Panc1 (cell line): ENCODE results near the gene RPP25. TPM values are rescaled to one million over a fixed set of nuclear protein-coding genes. Genes with fewer than 3 reads are reported as not detected.

Experiments
- ATAC-seq: fragments of 200-7000 bp; cut with Tn5 transposase; 2 replicates; pipeline ENCODE4 v1.9.1; 2020; ENCODE audit warnings: mild to moderate bottlenecking, moderate library complexity
- BruUV-seq: library from RNA; stranded (reverse); fragments of 400-500 nt; replicated peaks from 2 replicates; lab custom pipeline; 2021; lab: Mats Ljungman, UMichigan
- CTCF ChIA-PET: fragments of 300-600 bp; sonication (Branson Sonifier 250); formaldehyde crosslinking; loops from one replicate; lab custom pipeline; 2022; ENCODE audit warnings: antibody characterized with exemption; lab: Charles Lee
- POLR2A ChIA-PET: fragments of 300-600 bp; sonication (Branson Sonifier 250); formaldehyde crosslinking; loops from one replicate; lab custom pipeline; 2022; ENCODE audit warnings: antibody characterized with exemption; lab: Charles Lee
- DNase-seq: peaks from one replicate; pipeline ENCODE4 v3.0.0-alpha.2; 2010; ENCODE audit warnings: low read depth, low spot score
- H3K27ac ChIP-seq: 2 replicates; pipeline ENCODE4 v1.5.1; 2011; ENCODE audit warnings: mild to moderate bottlenecking, low read length, inconsistent platforms
- H3K27me3 ChIP-seq: fragments of 200-500 bp; sonication (Bioruptor generic); 2 replicates; pipeline ENCODE4 v1.6.0; 2014; ENCODE audit warnings: low read length, inconsistent platforms; ENCODE audit not compliant: control insufficient read depth, insufficient read depth
- H3K36me3 ChIP-seq: fragments of 200-500 bp; sonication (Bioruptor generic); 2 replicates; pipeline ENCODE4 v1.5.1; 2014; ENCODE audit warnings: inconsistent platforms, mild to moderate bottlenecking, low read length, moderate library complexity; ENCODE audit not compliant: control insufficient read depth, insufficient read depth
- H3K4me1 ChIP-seq: 2 replicates; pipeline ENCODE4 v1.5.1; 2011; ENCODE audit warnings: inconsistent platforms, mild to moderate bottlenecking, low read length, moderate library complexity; ENCODE audit not compliant: control insufficient read depth, insufficient read depth
- H3K4me3 ChIP-seq, 2 experiments: 2 replicates each; pipeline ENCODE4 v1.5.1; 2011 to 2012; ENCODE audit warnings: low read depth in 2 of 2, low read length in 2 of 2, mild to moderate bottlenecking in 2 of 2, inconsistent platforms in 1 of 2, moderate library complexity in 1 of 2
- H3K9me3 ChIP-seq: fragments of 200-500 bp; sonication (Bioruptor generic); 2 replicates; pipeline ENCODE4 v1.5.1; 2014; ENCODE audit warnings: low read depth, mild to moderate bottlenecking, inconsistent platforms, low read length, moderate library complexity; ENCODE audit not compliant: control insufficient read depth, insufficient read depth
- CTCF ChIP-seq: fragments of 450-650 bp; IDR thresholded peaks from 2 replicates; pipeline ENCODE4 v1.5.1; 2017; ENCODE audit warnings: mild to moderate bottlenecking
- POLR2AphosphoS5 ChIP-seq: IDR thresholded peaks from 2 replicates; pipeline ENCODE4 v1.6.1; 2012; ENCODE audit warnings: mild to moderate bottlenecking, low read depth, low read length, moderate library complexity
- SIN3A ChIP-seq: IDR thresholded peaks from 2 replicates; pipeline ENCODE4 v1.6.1; 2012; ENCODE audit warnings: low read depth, mild to moderate bottlenecking, low read length, moderate library complexity, borderline replicate concordance; ENCODE audit not compliant: insufficient read depth
- TCF7L2 ChIP-seq: IDR thresholded peaks from 2 replicates; pipeline ENCODE4 v1.6.1; 2011; ENCODE audit warnings: mild to moderate bottlenecking, low read depth, low read length, inconsistent platforms
- in situ Hi-C: cut with HindIII; loops from 2 replicates; pipeline ENCODE4 v1.10.0; 2016; ENCODE audit warnings: low sequenced_read_pairs, low pct_unique_long_range_greater_than_20kb
- intact Hi-C: fragments of 100-400 bp; cut with micrococcal nuclease; formaldehyde crosslinking; loops from one replicate; pipeline ENCODE4 v1.10.0; 2022; ENCODE audit not compliant: unreplicated experiment
- total RNA-seq: library from RNA; stranded (reverse); gene quantifications from one replicate; pipeline ENCODE4 v1.2.1, GENCODE V29; 2021; ENCODE audit not compliant: unreplicated experiment
- TF ChIP-seq, protein P1 (sequence below), 2 experiments: IDR thresholded peaks; 2 replicates each; pipeline ENCODE4 v1.6.1; 2011 to 2012; ENCODE audit warnings: low read depth in 2 of 2, control low read depth in 1 of 2, low read length in 1 of 2, mild to moderate bottlenecking in 1 of 2, moderate library complexity in 1 of 2; ENCODE audit not compliant: insufficient read depth in 1 of 2

RPP25 gene
- total RNA-seq, 1 experiment from 2014 or later = 40.1 TPM

GRCh38 chr15:74997141-74997540 lies 40.6 kb upstream of the RPP25 start:
- TF ChIP-seq, protein P1, sequence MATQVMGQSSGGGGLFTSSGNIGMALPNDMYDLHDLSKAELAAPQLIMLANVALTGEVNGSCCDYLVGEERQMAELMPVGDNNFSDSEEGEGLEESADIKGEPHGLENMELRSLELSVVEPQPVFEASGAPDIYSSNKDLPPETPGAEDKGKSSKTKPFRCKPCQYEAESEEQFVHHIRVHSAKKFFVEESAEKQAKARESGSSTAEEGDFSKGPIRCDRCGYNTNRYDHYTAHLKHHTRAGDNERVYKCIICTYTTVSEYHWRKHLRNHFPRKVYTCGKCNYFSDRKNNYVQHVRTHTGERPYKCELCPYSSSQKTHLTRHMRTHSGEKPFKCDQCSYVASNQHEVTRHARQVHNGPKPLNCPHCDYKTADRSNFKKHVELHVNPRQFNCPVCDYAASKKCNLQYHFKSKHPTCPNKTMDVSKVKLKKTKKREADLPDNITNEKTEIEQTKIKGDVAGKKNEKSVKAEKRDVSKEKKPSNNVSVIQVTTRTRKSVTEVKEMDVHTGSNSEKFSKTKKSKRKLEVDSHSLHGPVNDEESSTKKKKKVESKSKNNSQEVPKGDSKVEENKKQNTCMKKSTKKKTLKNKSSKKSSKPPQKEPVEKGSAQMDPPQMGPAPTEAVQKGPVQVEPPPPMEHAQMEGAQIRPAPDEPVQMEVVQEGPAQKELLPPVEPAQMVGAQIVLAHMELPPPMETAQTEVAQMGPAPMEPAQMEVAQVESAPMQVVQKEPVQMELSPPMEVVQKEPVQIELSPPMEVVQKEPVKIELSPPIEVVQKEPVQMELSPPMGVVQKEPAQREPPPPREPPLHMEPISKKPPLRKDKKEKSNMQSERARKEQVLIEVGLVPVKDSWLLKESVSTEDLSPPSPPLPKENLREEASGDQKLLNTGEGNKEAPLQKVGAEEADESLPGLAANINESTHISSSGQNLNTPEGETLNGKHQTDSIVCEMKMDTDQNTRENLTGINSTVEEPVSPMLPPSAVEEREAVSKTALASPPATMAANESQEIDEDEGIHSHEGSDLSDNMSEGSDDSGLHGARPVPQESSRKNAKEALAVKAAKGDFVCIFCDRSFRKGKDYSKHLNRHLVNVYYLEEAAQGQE (IDR thresholded peaks at IDR 0.05; ENCODE audit: insufficient read depth in 1 of 2, low read depth in 2 of 2, low read length in 1 of 2) = no peak
- TF ChIP-seq POLR2AphosphoS5 (no peak), SIN3A (no peak), CTCF (no peak), TCF7L2 (no peak)
- POLR2A ChIA-PET = no interaction called here

DNA sequence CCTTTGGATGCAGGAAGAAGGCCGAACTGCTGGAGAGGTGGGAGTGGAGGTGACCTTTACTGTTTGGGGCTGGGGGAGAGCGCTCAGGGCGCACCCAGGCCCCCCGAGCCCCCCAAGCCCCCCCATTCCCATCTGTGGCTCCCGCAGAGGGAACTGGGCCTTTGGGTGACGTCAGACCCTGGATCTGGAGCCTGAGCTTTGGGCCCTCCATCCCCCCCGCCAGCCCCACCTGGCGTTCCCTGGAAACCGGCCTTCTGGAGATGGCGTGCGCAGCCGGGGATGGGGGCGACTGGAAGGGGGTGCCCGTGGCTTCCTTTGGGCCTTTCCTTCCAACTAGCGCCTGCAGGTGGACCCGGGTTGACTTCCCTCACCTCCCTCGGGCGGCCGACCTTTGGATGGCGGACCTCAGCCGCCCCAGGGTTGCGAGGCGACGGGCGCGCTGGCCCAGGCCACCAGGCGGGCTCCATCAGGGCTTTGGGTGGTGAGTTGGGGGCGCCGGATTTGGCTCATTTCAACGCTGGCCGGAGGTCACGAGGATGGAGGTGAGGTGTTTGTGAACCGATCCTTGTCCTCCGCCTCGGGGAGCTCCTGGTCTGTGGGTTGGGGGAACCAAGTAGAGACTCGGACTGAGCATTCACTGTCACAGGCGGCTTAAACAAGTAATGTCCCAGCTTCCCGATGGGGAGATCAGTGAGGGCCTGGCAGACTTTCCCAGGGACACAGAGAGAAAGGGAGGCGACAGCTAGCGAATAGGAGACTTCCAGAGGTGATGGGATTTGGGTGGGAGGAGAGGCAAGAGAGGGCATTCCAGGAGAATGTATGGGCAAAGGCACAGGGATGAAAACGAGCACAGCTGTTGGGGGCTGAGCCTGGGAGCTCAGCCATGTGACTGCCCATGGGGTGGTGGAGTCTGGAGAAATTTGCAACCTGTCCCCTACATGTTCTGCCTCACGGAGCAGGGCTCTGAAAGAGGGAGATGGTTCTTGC lies 39.5 kb upstream of the RPP25 start:
- no peak for DNase-seq
- POLR2A ChIA-PET = interaction anchor here (0.5 kb wide), 1 partner anchor 218 kb away, joined by 4 read pairs; no protein-coding TSS in a partner anchor
- no peak overlapping the region for H3K27ac ChIP-seq
- CTCF ChIA-PET = no interaction called here
- H3K27me3 ChIP-seq = peaks cover 5% of the 10 kb centered on the region; the same call in 1 of the 2 replicates
- peaks cover 3% of the 10 kb centered on the region; the same call in 1 of the 2 replicates for H3K4me1 ChIP-seq
- H3K4me3 ChIP-seq = peak overlapping the region; percentile 57 to 69
- 0 out of 2 replicates have a peak, but pooled peaks have one; percentile 8 for ATAC-seq
- no peaks in the 10 kb centered on the region for H3K9me3 ChIP-seq
- no peaks in the 10 kb centered on the region for H3K36me3 ChIP-seq
- no TSS peak for BruUV-seq
- TF ChIP-seq, protein P1 (IDR thresholded peaks at IDR 0.05; ENCODE audit: insufficient read depth in 1 of 2, low read depth in 2 of 2, low read length in 1 of 2) = no peak
- TF ChIP-seq SIN3A = no peak
- TF ChIP-seq CTCF = no peak
- TF ChIP-seq POLR2AphosphoS5 = no peak
- TF ChIP-seq TCF7L2 = no peak
- in situ Hi-C loops (no loop called here), intact Hi-C loops (no loop called here)

More at GRCh38 chr15:74997141-74997540, 40.6 kb upstream of the RPP25 start:
- DNase-seq = no peak
- no peaks in the 10 kb centered on the region for H3K27me3 ChIP-seq
- no peak overlapping the region for H3K4me3 ChIP-seq
- H3K36me3 ChIP-seq = no peaks in the 10 kb centered on the region
- no peaks in the 10 kb centered on the region for H3K9me3 ChIP-seq
- no peak overlapping the region for H3K27ac ChIP-seq
- BruUV-seq = no TSS peak
- H3K4me1 ChIP-seq = peaks cover 3% of the 10 kb centered on the region; the same call in 1 of the 2 replicates
- intact Hi-C loops = no loop called here
- CTCF ChIA-PET = no interaction called here
- in situ Hi-C loops = no loop called here
- no peak for ATAC-seq
